ENCODE data around the gene RUNX2.

- TF ChIP-seq POLR2A (IDR thresholded peaks at IDR 0.05; ENCODE audit: low read length) (no peak), GATA1 (IDR thresholded peaks at IDR 0.05; ENCODE audit: low read depth, low read length) (no peak)
Observed at GRCh38 chr6:45679631-45680030, 351.5 kb downstream of the RUNX2 start.

Data from erythroblast (primary cell).